CD1c-positive myeloid dendritic cell (primary cell): ENCODE measurements around the gene CADPS2.
"Not testable (repeated sequence)": the region's sequence is repeated elsewhere in the genome, so short reads cannot be mapped to it uniquely, and the experiment has no call there.

Experiments
- DNase-seq: peaks from one replicate; pipeline ENCODE4 v3.0.0-alpha.2; 2016; ENCODE audit errors: extremely low spot score

Gene CADPS2

GRCh38 chr7:122849957-122850328 lies 36.3 kb downstream of the CADPS2 start:
- DNase-seq: no peak

GRCh38 chr7:122849322-122849956 lies 36.8 kb downstream of the CADPS2 start:
- DNase-seq: no peak

GRCh38 chr7:122847871-122848473 lies 38.3 kb downstream of the CADPS2 start:
- no peak for DNase-seq

GRCh38 chr7:122846591-122846990 lies 39.7 kb downstream of the CADPS2 start:
- no peak for DNase-seq

- DNase-seq: no peak
Observed at GRCh38 chr7:122845286-122845685, 41.0 kb downstream of the CADPS2 start.

- no peak for DNase-seq
Observed at GRCh38 chr7:122844191-122844988, 41.9 kb downstream of the CADPS2 start.

- DNase-seq: no peak
Observed at GRCh38 chr7:122842971-122843370, 43.3 kb downstream of the CADPS2 start.

- DNase-seq: not testable (repeated sequence)
Observed at GRCh38 chr7:122836286-122836685, 50.0 kb downstream of the CADPS2 start.

- not testable (repeated sequence) for DNase-seq
Observed at GRCh38 chr7:122834571-122834942, 51.7 kb downstream of the CADPS2 start.

GRCh38 chr7:122833888-122834570 lies 52.2 kb downstream of the CADPS2 start:
- no peak for DNase-seq

- no peak for DNase-seq
Observed at GRCh38 chr7:122831436-122831835, 54.8 kb downstream of the CADPS2 start.

GRCh38 chr7:122829962-122830361 lies 56.3 kb downstream of the CADPS2 start:
- DNase-seq: no peak

GRCh38 chr7:122827763-122828162 lies 58.5 kb downstream of the CADPS2 start:
- DNase-seq: no peak

GRCh38 chr7:122813845-122814244 lies 72.4 kb downstream of the CADPS2 start:
- no peak for DNase-seq

- DNase-seq: no peak
Observed at GRCh38 chr7:122803851-122804250, 82.4 kb downstream of the CADPS2 start.

- no peak for DNase-seq
Observed at GRCh38 chr7:122803323-122803722, 82.9 kb downstream of the CADPS2 start.

- no peak for DNase-seq
Observed at GRCh38 chr7:122802301-122802751, 83.9 kb downstream of the CADPS2 start.

- no peak for DNase-seq
Observed at GRCh38 chr7:122791959-122792545, 94.2 kb downstream of the CADPS2 start.

- no peak for DNase-seq
Observed at GRCh38 chr7:122790591-122790990, 95.7 kb downstream of the CADPS2 start.

GRCh38 chr7:122790132-122790531 lies 96.1 kb downstream of the CADPS2 start:
- DNase-seq: no peak

GRCh38 chr7:122789156-122789555 lies 97.1 kb downstream of the CADPS2 start:
- no peak for DNase-seq
